SK-N-SH treated with all-trans-retinoic acid at 6 μM for 48 hours (cell line): Measurements from ENCODE around the gene PLEKHA8.
A peak's percentile ranks its signal among the peaks of the same experiment; 100 is the strongest.

Source experiments
- ATAC-seq: fragments of 200-7000 bp; cut with Tn5 transposase; 3 replicates; pipeline ENCODE4 v1.9.1; 2020; ENCODE audit warnings: mild to moderate bottlenecking, moderate library complexity
- ARNTL ChIP-seq: fragments of 450-650 bp; formaldehyde crosslinking; IDR thresholded peaks from 2 replicates; pipeline ENCODE4 v1.5.0; 2020; ENCODE audit warnings: low read depth, mild to moderate bottlenecking, moderate library complexity, borderline replicate concordance
- BACH2 ChIP-seq: fragments of 250-450 bp; sonication (Bioruptor Pico); IDR thresholded peaks from 2 replicates; pipeline ENCODE4 v1.9.0; 2021; ENCODE audit warnings: mild to moderate bottlenecking, borderline replicate concordance
- CSDC2 ChIP-seq: fragments of 250-450 bp; sonication (Bioruptor Pico); IDR thresholded peaks from 2 replicates; pipeline ENCODE4 v1.5.0; 2020; ENCODE audit warnings: mild to moderate bottlenecking, moderate library complexity
- CSRNP3 ChIP-seq: fragments of 250-450 bp; sonication (Bioruptor Pico); IDR thresholded peaks from 2 replicates; pipeline ENCODE4 v1.5.1; 2021; ENCODE audit warnings: mild to moderate bottlenecking, moderate library complexity
- GLIS3 ChIP-seq: fragments of 250-450 bp; sonication (Bioruptor Pico); IDR thresholded peaks from 2 replicates; pipeline ENCODE4 v1.5.0; 2020; ENCODE audit warnings: mild to moderate bottlenecking, moderate library complexity
- ISL1 ChIP-seq: fragments of 250-450 bp; sonication (Bioruptor Pico); IDR thresholded peaks from 2 replicates; pipeline ENCODE4 v2.1.2; 2022; ENCODE audit warnings: mild to moderate bottlenecking, moderate library complexity
- OSR1 ChIP-seq: fragments of 250-450 bp; sonication (Bioruptor Pico); IDR thresholded peaks from 2 replicates; pipeline ENCODE4 v1.8.0; 2022; ENCODE audit warnings: moderate library complexity, mild to moderate bottlenecking, inconsistent platforms
- PATZ1 ChIP-seq: fragments of 250-450 bp; sonication (Bioruptor Pico); IDR thresholded peaks from 2 replicates; pipeline ENCODE4 v1.8.0; 2020; ENCODE audit warnings: mild to moderate bottlenecking, moderate library complexity, borderline replicate concordance
- POU6F1 ChIP-seq: fragments of 250-450 bp; sonication (Bioruptor Pico); IDR thresholded peaks from 2 replicates; pipeline ENCODE4 v1.8.0; 2021; ENCODE audit warnings: low read depth, mild to moderate bottlenecking, moderate library complexity, borderline replicate concordance
- RARB ChIP-seq: fragments of 250-450 bp; sonication (Bioruptor Pico); IDR thresholded peaks from 2 replicates; pipeline ENCODE4 v1.8.0; 2021; ENCODE audit warnings: mild to moderate bottlenecking, moderate library complexity
- SNAI2 ChIP-seq: fragments of 250-450 bp; sonication (Bioruptor Pico); IDR thresholded peaks from 2 replicates; pipeline ENCODE4 v1.5.0; 2020; ENCODE audit warnings: mild to moderate bottlenecking, moderate library complexity
- TCF4 ChIP-seq: fragments of 250-450 bp; sonication (Bioruptor Pico); IDR thresholded peaks from 2 replicates; pipeline ENCODE4 v1.8.0; 2021; ENCODE audit warnings: mild to moderate bottlenecking, moderate library complexity, borderline replicate concordance
- TOX ChIP-seq: fragments of 250-450 bp; sonication (Bioruptor Pico); IDR thresholded peaks from 2 replicates; pipeline ENCODE4 v1.8.0; 2021; ENCODE audit warnings: mild to moderate bottlenecking, moderate library complexity, borderline replicate concordance
- TSHZ2 ChIP-seq: fragments of 250-450 bp; sonication (Bioruptor Pico); IDR thresholded peaks from 2 replicates; pipeline ENCODE4 v1.5.0; 2020; ENCODE audit warnings: mild to moderate bottlenecking, moderate library complexity
- ZC3H10 ChIP-seq: fragments of 250-450 bp; sonication (Bioruptor Pico); IDR thresholded peaks from 2 replicates; pipeline ENCODE4 v1.5.1; 2021; ENCODE audit warnings: mild to moderate bottlenecking, moderate library complexity
- ZFP3 ChIP-seq: fragments of 250-450 bp; sonication (Bioruptor Pico); IDR thresholded peaks from 2 replicates; pipeline ENCODE4 v1.5.0; 2020; ENCODE audit warnings: mild to moderate bottlenecking, moderate library complexity
- ZFP30 ChIP-seq: fragments of 450-650 bp; formaldehyde crosslinking; IDR thresholded peaks from 2 replicates; pipeline ENCODE4 v1.5.0; 2022; ENCODE audit warnings: mild to moderate bottlenecking, moderate library complexity
- ZNF565 ChIP-seq: fragments of 450-650 bp; formaldehyde crosslinking; conservative IDR thresholded peaks from 2 replicates; pipeline ENCODE4 v1.5.0; 2020; ENCODE audit warnings: low read depth, mild to moderate bottlenecking, moderate library complexity
- ZNF70 ChIP-seq: fragments of 450-650 bp; formaldehyde crosslinking; IDR thresholded peaks from 2 replicates; pipeline ENCODE4 v1.5.0; 2020; ENCODE audit warnings: mild to moderate bottlenecking, moderate library complexity
- ZNF8 ChIP-seq: fragments of 450-650 bp; formaldehyde crosslinking; IDR thresholded peaks from 2 replicates; pipeline ENCODE4 v1.5.0; 2020; ENCODE audit warnings: mild to moderate bottlenecking, moderate library complexity

PLEKHA8 gene

GRCh38 chr7:30012757-30013156 is 15.5 kb upstream of the PLEKHA8 start:
- ATAC-seq: no peak
- TF ChIP-seq ISL1 (CRISPR knock-in tag) (no peak), SNAI2 (CRISPR knock-in tag) (no peak)
- TF ChIP-seq, all 23 proteins: peak for 0

- ATAC-seq: no peak
- TF ChIP-seq RARB (no peak), BACH2 (no peak), GLIS3 (CRISPR knock-in tag) (no peak), ZNF565 (CRISPR knock-in tag) (no peak), SNAI2 (CRISPR knock-in tag) (no peak), ARNTL (CRISPR knock-in tag) (no peak), PATZ1 (CRISPR knock-in tag) (no peak), ZNF8 (no peak), ISL1 (CRISPR knock-in tag) (no peak), TCF4 (CRISPR knock-in tag) (no peak), CSDC2 (no peak), POU6F1 (CRISPR knock-in tag) (no peak), ZNF70 (no peak), ZFP30 (CRISPR knock-in tag) (no peak)
Measured at GRCh38 chr7:30018451-30018850, 9.8 kb upstream of the PLEKHA8 start.

- TF ChIP-seq SNAI2 (CRISPR knock-in tag) (no peak), GLIS3 (CRISPR knock-in tag) (no peak), TOX (no peak), ZFP30 (CRISPR knock-in tag) (no peak), ZFP3 (CRISPR knock-in tag) (no peak), PATZ1 (CRISPR knock-in tag) (no peak), ARNTL (CRISPR knock-in tag) (no peak), CSDC2 (no peak), ZC3H10 (CRISPR knock-in tag) (no peak), CSRNP3 (CRISPR knock-in tag) (no peak), RARB (no peak), POU6F1 (CRISPR knock-in tag) (no peak), OSR1 (CRISPR knock-in tag) (no peak), BACH2 (no peak), ISL1 (CRISPR knock-in tag) (no peak), TCF4 (CRISPR knock-in tag) (no peak), TSHZ2 (no peak)
- TF ChIP-seq, all 23 proteins: peak for 0
- peak; percentile 88 for ATAC-seq
Measured at GRCh38 chr7:30019387-30019786, 8.8 kb upstream of the PLEKHA8 start.
